ENCODE data around the gene FAM50A. TPM values are rescaled to one million over a fixed set of nuclear protein-coding genes. Genes with fewer than 3 reads are reported as not detected.
A peak's percentile ranks its signal among the peaks of the same experiment; 100 is the strongest.

The FAM50A gene
- total and polyA plus RNA-seq, 8 donors: 21.2 to 128 (median 23.0) TPM

DNA sequence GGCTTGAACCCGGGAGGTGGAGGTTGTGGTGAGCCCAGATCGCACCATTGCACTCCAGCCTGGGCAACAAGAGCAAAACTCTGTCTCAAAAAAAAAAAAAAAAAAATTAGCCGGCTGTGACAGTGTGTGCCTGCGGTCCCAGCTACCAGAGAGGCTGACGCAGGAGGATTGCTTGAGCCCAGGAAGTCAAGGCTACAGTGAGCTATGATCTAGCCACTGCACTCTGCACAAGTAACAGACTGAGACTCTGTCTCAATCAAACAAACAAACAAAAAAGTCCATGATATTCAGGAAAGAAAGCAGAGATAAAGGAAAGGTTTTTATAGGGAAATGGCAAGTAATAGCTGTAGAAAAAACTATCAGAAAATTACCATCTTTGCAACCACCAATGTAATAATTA, 37.3 kb downstream of the FAM50A start:
- Histone ChIP-seq H3K27ac (no peak overlapping the region), H3K4me1 (no peaks in the 10 kb centered on the region), H3K4me3 (no peak overlapping the region), H3K27me3 (no peaks in the 10 kb centered on the region), H3K9me3 (no peaks in the 10 kb centered on the region), H3K36me3 (no peaks in the 10 kb centered on the region)
- no peak for FAIRE-seq
- 75 to 88% methylated on average over 5 of the region's 5 CpGs for WGBS, 2 donors
- intact Hi-C loops (cut with DNase I): no loop called here
- TF ChIP-seq, protein P1, sequence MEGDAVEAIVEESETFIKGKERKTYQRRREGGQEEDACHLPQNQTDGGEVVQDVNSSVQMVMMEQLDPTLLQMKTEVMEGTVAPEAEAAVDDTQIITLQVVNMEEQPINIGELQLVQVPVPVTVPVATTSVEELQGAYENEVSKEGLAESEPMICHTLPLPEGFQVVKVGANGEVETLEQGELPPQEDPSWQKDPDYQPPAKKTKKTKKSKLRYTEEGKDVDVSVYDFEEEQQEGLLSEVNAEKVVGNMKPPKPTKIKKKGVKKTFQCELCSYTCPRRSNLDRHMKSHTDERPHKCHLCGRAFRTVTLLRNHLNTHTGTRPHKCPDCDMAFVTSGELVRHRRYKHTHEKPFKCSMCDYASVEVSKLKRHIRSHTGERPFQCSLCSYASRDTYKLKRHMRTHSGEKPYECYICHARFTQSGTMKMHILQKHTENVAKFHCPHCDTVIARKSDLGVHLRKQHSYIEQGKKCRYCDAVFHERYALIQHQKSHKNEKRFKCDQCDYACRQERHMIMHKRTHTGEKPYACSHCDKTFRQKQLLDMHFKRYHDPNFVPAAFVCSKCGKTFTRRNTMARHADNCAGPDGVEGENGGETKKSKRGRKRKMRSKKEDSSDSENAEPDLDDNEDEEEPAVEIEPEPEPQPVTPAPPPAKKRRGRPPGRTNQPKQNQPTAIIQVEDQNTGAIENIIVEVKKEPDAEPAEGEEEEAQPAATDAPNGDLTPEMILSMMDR (IDR thresholded peaks at IDR 0.05): no peak
- DNase-seq: no peak
- ATAC-seq: no peak

DNA sequence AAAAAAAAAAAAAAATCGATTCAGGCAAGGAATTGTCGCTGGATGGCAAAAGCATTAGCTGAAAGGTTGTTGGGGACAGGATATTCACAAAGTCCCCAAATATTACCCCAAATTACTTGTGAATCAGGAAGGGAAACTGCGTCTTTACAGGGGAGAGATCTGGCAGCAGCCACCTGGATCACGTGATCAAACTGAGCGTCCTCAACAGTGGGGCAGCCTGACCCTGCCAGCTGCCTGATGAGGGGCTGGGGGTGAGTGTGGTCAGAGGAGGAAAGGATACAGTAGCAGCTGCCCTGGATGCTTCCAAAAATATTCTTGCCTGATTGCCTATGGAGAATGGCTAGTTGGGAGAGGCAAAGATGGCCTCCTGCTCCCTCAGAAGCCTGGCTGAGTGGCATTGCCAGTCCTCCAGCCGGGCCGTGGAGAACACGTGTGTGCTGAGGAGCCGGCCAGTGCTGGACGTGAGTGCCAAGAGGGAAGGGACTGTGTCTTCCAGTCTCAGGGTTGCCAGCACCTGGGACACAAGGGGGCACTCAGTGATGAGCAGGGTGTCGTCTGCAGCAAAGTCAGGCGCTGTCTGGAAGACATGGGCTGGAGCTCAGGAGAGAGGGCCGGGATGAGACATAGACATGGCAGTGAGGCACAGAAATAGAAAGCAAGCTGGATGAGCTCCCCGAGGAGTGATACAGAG, 38.1 kb downstream of the FAM50A start:
- TF ChIP-seq, protein P1 (IDR thresholded peaks at IDR 0.05): no peak
- Histone ChIP-seq H3K4me3 (no peak overlapping the region), H3K4me1 (no peaks in the 10 kb centered on the region), H3K27me3 (no peaks in the 10 kb centered on the region), H3K9me3 (no peaks in the 10 kb centered on the region), H3K27ac (no peak overlapping the region), H3K36me3 (no peaks in the 10 kb centered on the region)
- ATAC-seq (no peak), DNase-seq (peak in 1 of 6 donors; percentile 58), FAIRE-seq (no peak)
- intact Hi-C loops (cut with DNase I): no loop called here
- WGBS, 2 donors: 68 to 77% methylated on average over 14 of the region's 14 CpGs

DNA sequence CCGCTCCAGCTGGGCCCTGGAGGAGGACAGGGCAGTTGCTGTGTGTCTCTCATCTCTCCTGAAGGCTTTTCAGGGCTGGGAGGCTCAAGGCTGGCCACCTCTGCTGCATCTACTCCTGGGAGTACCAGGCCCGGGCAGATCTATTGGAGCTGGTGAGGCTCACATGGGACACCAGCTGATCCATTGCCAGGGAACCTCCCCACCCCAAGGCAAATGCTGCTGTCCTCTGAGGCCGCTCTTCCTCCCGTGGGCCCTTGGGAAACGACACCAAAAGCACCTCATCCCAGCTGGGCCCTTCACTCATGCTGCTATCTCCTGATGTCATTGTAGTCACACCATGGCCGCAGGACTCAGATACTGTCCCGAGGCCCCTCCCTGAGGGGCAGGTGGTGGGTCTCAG, 38.8 kb downstream of the FAM50A start:
- no peak overlapping the region for H3K4me3 ChIP-seq
- WGBS, 2 donors: 65 to 74% methylated on average over 7 of the region's 7 CpGs
- FAIRE-seq: no peak
- no peak for ATAC-seq
- H3K4me1 ChIP-seq: no peaks in the 10 kb centered on the region
- H3K36me3 ChIP-seq: no peaks in the 10 kb centered on the region
- TF ChIP-seq, protein P1 (IDR thresholded peaks at IDR 0.05): no peak
- intact Hi-C loops (cut with DNase I): no loop called here
- no peak for DNase-seq
- H3K9me3 ChIP-seq: no peaks in the 10 kb centered on the region
- H3K27ac ChIP-seq: no peak overlapping the region
- H3K27me3 ChIP-seq: no peaks in the 10 kb centered on the region

DNA sequence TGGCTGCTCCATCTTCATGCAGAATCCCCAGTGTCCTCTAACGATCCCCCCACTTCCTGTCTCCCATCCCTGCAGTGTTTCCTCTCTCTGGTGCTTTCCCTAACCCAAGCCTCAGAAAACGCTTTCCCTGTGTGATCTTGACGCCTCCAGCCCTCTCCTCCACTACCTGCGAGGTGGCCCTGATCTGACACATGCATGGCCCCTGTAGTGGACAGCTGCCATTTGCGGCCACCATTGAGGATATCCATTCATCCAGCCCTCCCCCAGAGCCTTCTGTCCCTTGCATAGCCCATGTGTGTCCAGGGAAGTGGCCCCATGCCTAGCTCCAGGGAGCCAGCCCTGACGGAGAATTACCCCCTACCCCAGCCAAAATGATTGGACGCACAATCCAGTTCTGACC, 39.4 kb downstream of the FAM50A start:
- Histone ChIP-seq H3K36me3 (no peaks in the 10 kb centered on the region), H3K27ac (no peak overlapping the region), H3K4me1 (peaks cover 0 to 3% (median 0%) of the 10 kb centered on the region in 3 donors), H3K4me3 (no peak overlapping the region), H3K27me3 (no peaks in the 10 kb centered on the region), H3K9me3 (no peaks in the 10 kb centered on the region)
- no peak for DNase-seq
- no peak for FAIRE-seq
- ATAC-seq: no peak
- TF ChIP-seq, protein P1 (IDR thresholded peaks at IDR 0.05): no peak
- intact Hi-C loops (cut with DNase I): no loop called here
- 75 to 76% methylated on average over 7 of the region's 7 CpGs for WGBS, 2 donors

Measured in pancreas (tissue), 10 donors.